ENCODE data around the gene LAG3. TPM values are rescaled to one million over a fixed set of nuclear protein-coding genes. Genes with fewer than 3 reads are reported as not detected.

LAG3 gene
- polyA plus RNA-seq, 1 of the 3 experiments (the other 2 are of a cell fraction) = 0.72 TPM

GRCh38 chr12:6787309-6787708, 15.0 kb downstream of the LAG3 start:
- Histone ChIP-seq H3K27me3 (ENCODE audit: insufficient read depth) (no peaks in the 10 kb centered on the region), H3K4me1 (ENCODE audit: control insufficient read depth in 1 of 2, insufficient read depth in 2 of 2, low read depth in 1 of 2, low read length in 1 of 2) (peaks cover 0 to under 1% of the 10 kb centered on the region in 2 experiments; a peak in 1 of 4 replicates), H3K27ac (ENCODE audit: low read depth in 2 of 2, low read length in 1 of 2) (no peak overlapping the region), H3K4me2 (no peak overlapping the region), H3K9ac (no peak overlapping the region), H4K20me1 (ENCODE audit: insufficient read depth) (no peaks in the 10 kb centered on the region), H3F3A (replicated peaks; ENCODE audit: insufficient read depth) (no peaks in the 10 kb centered on the region), H3K9me2 (no peaks in the 10 kb centered on the region), H3K36me3 (replicated peaks in 1 of 2; ENCODE audit: control insufficient read depth in 1 of 2, insufficient read depth in 2 of 2, low read length in 1 of 2) (no peaks in the 10 kb centered on the region), H2AFZ (ENCODE audit: low read depth) (no peak overlapping the region), H3K79me2 (ENCODE audit: insufficient read depth) (no peaks in the 10 kb centered on the region), H3K4me3 (ENCODE audit: low read depth in 2 of 2, low read length in 1 of 2) (no peak overlapping the region), H3K9me3 (no peaks in the 10 kb centered on the region)
- ChIA-PET CTCF (interaction anchor here (0.9 to 1.8 kb wide), 4 partner anchors 8 to 35 kb away, joined by 3 to 7 read pairs (median 3); partner anchors contain the start of gene MLF2), POLR2A (no interaction called here)
- no peak for DNase-seq
- no peak for TF ChIP-seq USF1 (IDR thresholded peaks at IDR 0.05; ENCODE audit: borderline replicate concordance, low read depth)
- no peak for TF ChIP-seq TCF12 (IDR thresholded peaks at IDR 0.05)
- no peak for TF ChIP-seq CHD2 (IDR thresholded peaks at IDR 0.05; ENCODE audit: low read length, partially characterized antibody)
- TF ChIP-seq ZBTB33 (IDR thresholded peaks at IDR 0.05; ENCODE audit: borderline replicate concordance, low read depth) = no peak
- TF ChIP-seq FOSL2 (IDR thresholded peaks at IDR 0.05; ENCODE audit: borderline replicate concordance, low read depth) = no peak
- no peak for TF ChIP-seq RAD21 (IDR thresholded peaks at IDR 0.05; ENCODE audit: low read length)
- no peak for TF ChIP-seq RCOR1 (IDR thresholded peaks at IDR 0.05; ENCODE audit: low read length)
- TF ChIP-seq NRF1 (IDR thresholded peaks at IDR 0.05; ENCODE audit: low read depth, low read length) = no peak
- TF ChIP-seq YY1 (IDR thresholded peaks at IDR 0.05; ENCODE audit: low read depth) = no peak
- WGBS (ENCODE audit: low lambda C conversion rate) = 85% methylated on average over 5 of the region's 5 CpGs

- WGBS (ENCODE audit: low lambda C conversion rate) = 72% methylated on average over 15 of the region's 18 CpGs
- Histone ChIP-seq H2AFZ (ENCODE audit: low read depth) (no peak within 1 kb of the TSS), H3K9me2 (no peaks in the 10 kb centered on the region), H3K36me3 (replicated peaks in 1 of 2; ENCODE audit: control insufficient read depth in 1 of 2, insufficient read depth in 2 of 2, low read length in 1 of 2) (no peaks in the 10 kb centered on the region), H3K9me3 (no peaks in the 10 kb centered on the region), H3K4me2 (no peak within 1 kb of the TSS), H3K4me3 (ENCODE audit: low read depth in 2 of 2, low read length in 1 of 2) (no peak within 1 kb of the TSS), H3K27ac (ENCODE audit: low read depth in 2 of 2, low read length in 1 of 2) (no peak within 1 kb of the TSS), H3K4me1 (ENCODE audit: control insufficient read depth in 1 of 2, insufficient read depth in 2 of 2, low read depth in 1 of 2, low read length in 1 of 2) (peaks cover 0 to 9% of the 10 kb centered on the region in 2 experiments; a peak in 1 of 4 replicates), H3K9ac (no peak within 1 kb of the TSS), H3K79me2 (ENCODE audit: insufficient read depth) (no peaks in the 10 kb centered on the region), H4K20me1 (ENCODE audit: insufficient read depth) (no peaks in the 10 kb centered on the region), H3F3A (replicated peaks; ENCODE audit: insufficient read depth) (no peaks in the 10 kb centered on the region), H3K27me3 (ENCODE audit: insufficient read depth) (no peaks in the 10 kb centered on the region)
- TF ChIP-seq PBX3 (IDR thresholded peaks at IDR 0.05) = no peak
- TF ChIP-seq IRF3 (IDR thresholded peaks at IDR 0.05; ENCODE audit: low read depth, low read length) = no peak
- TF ChIP-seq EP300 (IDR thresholded peaks at IDR 0.05; ENCODE audit: borderline replicate concordance in 1 of 2, low read depth in 1 of 2, low read length in 1 of 2) = no peak
- TF ChIP-seq RAD21 (IDR thresholded peaks at IDR 0.05; ENCODE audit: low read length) = no peak
- no peak for TF ChIP-seq JUND (IDR thresholded peaks at IDR 0.05)
- TF ChIP-seq FOSL2 (IDR thresholded peaks at IDR 0.05; ENCODE audit: borderline replicate concordance, low read depth) = no peak
- TF ChIP-seq EZH2phosphoT487 (IDR thresholded peaks at IDR 0.05; ENCODE audit: borderline replicate concordance, low read depth) = no peak
- no peak for TF ChIP-seq ELF1 (IDR thresholded peaks at IDR 0.05)
- no peak for TF ChIP-seq USF1 (IDR thresholded peaks at IDR 0.05; ENCODE audit: borderline replicate concordance, low read depth)
- no peak for TF ChIP-seq TAF1 (IDR thresholded peaks at IDR 0.05; ENCODE audit: borderline replicate concordance, low read depth, low read length)
- POLR2A ChIA-PET = no interaction called here
- DNase-seq = no peak
- CTCF ChIA-PET = interaction anchor here (0.7 to 2.2 kb wide), 7 partner anchors 9 to 36 kb away, joined by 3 to 6 read pairs (median 4); partner anchors contain the start of genes MLF2 and PTMS
These were observed 16.9 kb downstream of the LAG3 start, which contains the start of gene CD4 for GRCh38 chr12:6788972-6789924. CD4 (plus strand) TSS chr12:6789528; CDS start chr12:6800139, 10,611 bp downstream.
